ENCODE data around the gene TRIM7. TPM values are rescaled to one million over a fixed set of nuclear protein-coding genes. Genes with fewer than 3 reads are reported as not detected.
A peak's percentile ranks its signal among the peaks of the same experiment; 100 is the strongest.
"Not testable (repeated sequence)": the region's sequence is repeated elsewhere in the genome, so short reads cannot be mapped to it uniquely, and the experiment has no call there.

TRIM7 gene
- total RNA-seq, 2 donors from 2014 or later: 5.9 to 9.0 TPM

DNA sequence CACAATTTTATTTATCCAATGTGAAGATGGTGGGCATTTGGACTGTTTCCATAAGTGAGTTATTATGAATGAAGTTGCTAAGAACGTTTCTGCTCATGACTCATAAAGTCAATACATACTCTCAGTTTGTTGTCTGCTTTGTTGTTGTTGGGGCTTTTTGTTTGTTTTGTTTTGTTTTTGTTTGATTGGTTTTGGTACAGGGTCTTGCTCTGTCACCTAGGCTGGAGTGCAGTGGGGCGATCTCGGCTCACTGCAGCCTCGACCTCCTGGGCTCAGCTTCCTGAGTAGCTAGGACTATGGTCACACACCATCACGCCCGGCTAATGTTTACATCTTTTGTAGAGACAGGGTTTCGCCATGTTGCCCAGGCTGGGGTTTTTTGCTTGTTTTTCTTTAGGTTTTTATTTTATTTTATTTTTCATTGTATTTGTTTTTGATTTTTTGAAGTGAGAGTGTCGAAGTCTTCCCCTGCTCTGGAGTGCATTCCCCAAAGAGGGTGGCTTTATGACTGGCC, 18.0 kb downstream of the TRIM7 start:
- DNase-seq (no peak), ATAC-seq (no peak)
- intact Hi-C loops (cut with DNase I): loop anchor here in 1 of 2 donors (5.0 kb wide), 1 partner anchor 75 kb away; the partner anchor contains the start of gene TRIM52

DNA sequence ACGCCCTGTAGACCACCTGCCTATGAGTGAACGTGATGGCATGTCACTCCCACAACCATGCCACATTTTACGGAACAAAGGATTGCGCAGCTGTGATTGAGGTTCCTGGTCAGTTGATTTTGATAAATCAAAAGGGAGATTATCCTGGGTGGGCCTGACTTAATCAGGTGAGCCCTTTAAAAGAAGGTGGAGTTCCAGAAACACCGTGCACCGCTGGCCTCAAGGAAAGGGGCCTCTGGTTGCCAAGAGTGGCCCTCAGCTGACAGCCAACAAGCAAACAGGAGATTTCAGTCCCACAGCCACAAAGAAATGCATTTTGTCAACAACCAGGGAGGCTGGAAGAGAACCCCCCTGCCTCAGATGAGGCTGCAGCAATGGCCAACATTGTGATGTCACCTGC, 19.0 kb downstream of the TRIM7 start:
- intact Hi-C loops (cut with DNase I): loop anchor here in 1 of 2 donors (5.0 kb wide), 1 partner anchor 76 kb away; the partner anchor contains the start of gene TRIM52
- no peak for ATAC-seq
- DNase-seq: no peak

DNA sequence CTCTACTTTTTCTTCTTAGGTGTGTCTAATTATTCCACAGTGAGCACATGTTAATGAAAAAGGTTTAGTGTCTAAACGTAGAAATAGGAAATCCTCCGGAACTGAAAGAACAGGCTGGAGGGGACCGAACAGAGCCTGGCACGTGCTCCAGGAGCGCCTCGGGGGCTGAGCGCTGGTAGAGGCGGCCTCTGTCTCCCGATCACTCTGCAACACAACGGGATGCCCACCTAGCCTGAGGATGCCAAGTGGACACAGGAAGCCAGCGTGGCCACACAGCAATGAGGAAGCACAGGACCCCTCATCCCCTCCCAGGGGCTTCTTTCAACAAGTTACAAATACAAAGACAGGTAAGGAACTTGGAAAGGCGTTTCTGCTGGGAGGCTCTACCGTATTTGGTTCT, 19.4 kb downstream of the TRIM7 start:
- intact Hi-C loops (cut with DNase I): loop anchor here in 1 of 2 donors (5.0 kb wide), 1 partner anchor 77 kb away; the partner anchor contains the start of gene TRIM52
- ATAC-seq: no peak
- DNase-seq: no peak

DNA sequence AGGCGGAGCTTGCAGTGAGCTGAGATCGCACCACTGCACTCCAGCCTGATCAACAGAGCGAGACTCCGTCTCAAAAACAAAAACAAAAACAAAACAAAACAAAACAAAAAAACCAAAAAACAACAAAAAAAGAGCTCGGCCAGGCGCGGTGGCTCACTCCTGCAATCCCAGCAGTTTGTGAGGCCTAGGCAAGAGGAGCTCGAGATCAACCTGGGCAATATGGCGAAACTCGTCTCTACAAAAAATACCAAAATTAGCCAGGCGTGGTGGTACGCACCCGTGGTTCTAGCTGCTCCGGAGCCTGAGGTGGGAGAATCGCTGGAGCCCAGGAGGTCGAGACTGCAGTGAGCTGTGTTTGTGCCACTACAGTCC, 20.2 kb downstream of the TRIM7 start:
- ATAC-seq (no peak), DNase-seq (no peak)
- intact Hi-C loops (cut with DNase I): loop anchor here in 1 of 2 donors (5.0 kb wide), 1 partner anchor 77 kb away; the partner anchor contains the start of gene TRIM52

DNA sequence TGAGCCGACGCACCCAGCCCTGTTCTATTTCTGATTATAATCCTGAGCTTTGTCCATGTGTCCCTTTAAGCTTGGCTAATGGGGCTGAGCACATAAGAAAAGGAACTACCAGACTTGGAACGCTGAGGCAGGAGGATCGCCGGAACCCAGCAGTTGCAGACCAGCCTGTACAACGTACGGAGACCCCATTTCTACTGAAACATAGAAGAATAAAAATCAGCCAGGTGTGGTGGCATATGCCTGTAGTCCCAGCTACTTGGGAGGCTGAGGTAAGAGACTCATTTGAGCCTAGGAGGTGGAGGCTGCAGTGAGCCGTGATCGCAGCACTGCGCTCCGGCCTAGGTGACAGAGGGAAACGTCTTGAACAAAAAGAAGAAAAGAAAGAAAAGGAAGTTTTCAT, 22.3 kb downstream of the TRIM7 start:
- intact Hi-C loops (cut with DNase I): no loop called here
- DNase-seq: peak; percentile 9
- ATAC-seq: no peak

DNA sequence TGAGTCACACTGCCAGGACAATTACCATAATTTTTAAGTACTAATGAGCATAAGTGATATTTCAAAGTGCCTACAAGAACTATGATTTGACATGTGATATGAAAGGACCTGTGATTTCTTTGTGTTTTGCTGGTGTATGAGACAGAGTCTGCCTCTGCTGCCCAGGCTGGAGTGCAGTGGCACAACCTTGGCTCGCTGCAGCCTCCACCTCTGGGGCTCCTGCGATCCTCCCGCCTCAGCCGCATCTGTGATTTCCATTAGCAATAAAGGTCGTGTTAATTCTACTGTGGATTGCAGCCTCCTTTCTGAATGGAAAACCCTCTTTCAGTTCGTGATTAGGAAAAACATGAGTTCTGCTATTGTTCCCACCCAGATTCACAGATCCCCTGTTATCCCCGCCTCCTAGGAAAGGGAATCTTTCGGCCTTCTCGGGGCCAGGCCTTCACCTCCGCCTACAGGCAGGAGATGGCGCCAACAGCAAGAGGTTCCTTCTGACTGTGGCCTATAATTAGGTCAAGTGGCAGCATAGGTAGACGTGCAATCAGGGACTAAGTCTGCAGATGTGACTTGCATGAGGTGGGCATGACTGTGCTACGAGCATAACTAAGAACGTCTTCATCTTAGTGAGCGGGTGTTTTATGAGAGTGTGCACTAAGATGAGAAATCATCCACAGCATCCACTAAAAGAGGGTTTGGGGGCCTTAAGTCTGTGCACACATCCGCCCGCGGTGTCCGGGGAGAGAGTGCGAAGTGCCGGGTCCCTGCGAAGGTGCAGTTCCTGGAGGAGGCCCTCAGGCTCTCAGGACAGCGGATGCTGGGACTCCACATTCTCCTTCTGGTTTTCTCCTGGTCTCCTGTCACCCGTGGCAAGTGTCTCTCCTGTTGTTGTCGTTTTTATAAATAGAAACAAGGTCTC, 23.1 kb downstream of the TRIM7 start:
- intact Hi-C loops (cut with DNase I): no loop called here
- ATAC-seq (peak; percentile 79 to 80), DNase-seq (peak; percentile 74)

DNA sequence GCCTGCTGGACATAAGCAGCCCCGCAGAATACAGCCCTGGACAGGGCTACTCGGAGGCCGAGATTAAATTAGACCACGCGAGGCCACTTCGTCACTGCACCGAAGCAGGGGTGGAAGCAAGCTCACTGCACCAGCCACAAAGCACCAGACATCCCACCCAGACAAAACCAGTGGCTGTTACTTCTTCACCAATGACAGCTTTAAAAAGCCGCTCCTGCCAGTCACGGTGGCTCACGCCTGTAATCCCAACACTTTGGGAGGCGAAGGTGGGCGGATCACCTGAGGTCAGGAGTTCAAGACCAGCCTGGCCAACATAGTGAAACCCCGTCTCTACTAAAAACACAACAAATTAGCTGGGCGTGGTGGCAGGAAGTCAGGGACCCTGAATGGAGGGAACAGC, 27.4 kb downstream of the TRIM7 start:
- intact Hi-C loops (cut with DNase I); DNase-seq; ATAC-seq: not testable (repeated sequence)

DNA sequence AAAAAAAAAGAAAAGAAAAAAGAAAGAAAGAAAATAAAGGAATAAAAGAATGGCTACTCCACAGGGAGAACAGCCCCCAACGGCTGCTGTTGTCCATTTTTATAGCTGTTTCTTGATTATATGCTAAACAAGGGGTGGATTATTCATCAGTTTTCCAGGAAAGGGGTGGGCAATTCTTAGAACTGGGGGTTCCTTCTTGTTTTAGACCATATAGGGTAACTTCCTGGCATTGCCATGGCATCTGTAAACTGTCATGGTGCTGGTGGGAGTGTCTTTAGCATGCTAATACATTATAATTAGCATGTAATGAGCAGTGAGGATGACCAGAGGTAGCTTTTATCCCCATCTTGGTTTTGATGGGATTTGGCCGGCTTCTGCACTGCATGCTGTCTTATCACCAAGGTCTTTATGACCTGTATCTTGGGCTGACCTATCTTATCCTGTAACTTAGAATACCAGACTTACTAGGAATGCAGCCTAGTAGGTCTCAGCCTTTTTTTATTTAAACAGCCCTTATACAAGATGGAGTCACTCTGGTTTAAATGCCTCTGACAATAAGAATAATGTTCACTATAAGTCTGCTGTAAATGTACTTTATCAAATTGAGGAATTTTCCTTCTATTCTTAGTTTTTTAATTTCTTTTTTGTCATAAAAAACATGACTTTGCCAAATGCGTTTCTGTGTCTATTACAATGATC, 28.6 kb downstream of the TRIM7 start:
- no peak for DNase-seq
- ATAC-seq: no peak

DNA sequence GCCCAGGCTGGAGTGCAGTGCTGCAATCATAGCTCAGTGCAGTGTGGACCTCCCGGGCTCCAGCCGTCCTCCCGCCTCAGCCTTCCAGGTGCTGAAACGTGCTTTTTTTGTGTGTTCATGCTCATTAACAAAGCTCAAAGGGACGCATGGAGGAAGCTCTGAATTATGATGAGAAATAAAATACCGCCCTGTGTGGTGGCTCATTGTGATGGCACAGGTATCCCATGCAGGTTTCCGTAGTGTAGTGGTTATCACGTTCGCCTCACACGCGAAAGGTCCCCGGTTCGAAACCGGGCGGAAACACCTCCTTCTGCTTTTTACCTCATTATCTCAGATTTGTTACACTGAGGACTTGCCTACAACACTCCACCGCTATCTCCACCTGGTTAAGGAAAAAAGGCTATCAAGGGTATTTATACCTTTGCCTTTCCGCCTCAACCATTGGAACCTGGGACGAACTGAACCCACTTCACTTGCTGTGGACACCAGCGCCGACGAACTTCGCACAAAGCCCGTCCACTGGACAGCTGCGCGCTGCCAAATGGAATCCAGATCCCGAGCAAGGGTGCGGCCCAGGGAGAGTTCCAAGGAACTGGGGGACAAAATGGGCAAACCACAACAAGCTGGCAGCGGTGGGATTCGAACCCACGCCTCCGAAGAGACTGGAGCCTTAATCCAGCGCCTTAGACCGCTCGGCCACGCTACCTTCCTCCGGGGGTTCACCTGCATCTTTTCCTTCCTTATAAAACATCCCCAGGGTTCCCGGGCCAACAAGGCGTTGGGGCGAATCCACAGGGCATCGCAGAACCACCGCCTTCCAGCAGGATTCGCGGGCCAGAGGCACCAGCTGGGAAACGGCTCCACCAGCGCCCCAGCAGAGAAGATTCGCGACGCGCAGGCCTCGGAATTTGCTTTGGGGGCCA, 31.3 kb downstream of the TRIM7 start:
- no peak for DNase-seq
- intact Hi-C loops (cut with DNase I): no loop called here
- peak in 1 of 2 donors; percentile 69 for ATAC-seq

More for the DNA sequence above, 28.6 kb downstream of the TRIM7 start:
- intact Hi-C loops (cut with DNase I): no loop called here

DNA sequence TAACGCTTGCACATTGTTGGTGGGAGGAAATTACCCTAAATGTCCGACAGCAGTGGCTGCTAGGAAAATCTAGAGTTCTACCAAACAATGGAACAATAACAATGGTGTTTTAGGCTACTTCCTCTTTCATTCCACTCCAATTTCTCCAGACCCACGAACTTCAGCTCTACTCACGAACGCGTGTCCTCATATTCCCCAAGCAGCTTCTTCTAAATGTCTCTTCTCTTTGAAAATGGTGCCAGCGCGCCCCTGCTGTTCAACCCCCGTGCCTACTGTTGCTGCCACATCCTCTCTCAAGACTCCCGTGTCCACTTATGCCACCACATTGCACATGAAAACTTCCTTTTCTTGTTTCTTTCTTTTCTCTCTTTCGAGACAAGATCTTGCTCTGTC, 32.0 kb downstream of the TRIM7 start:
- intact Hi-C loops (cut with DNase I): no loop called here
- ATAC-seq (peak; percentile 12 to 19), DNase-seq (no peak)

DNA sequence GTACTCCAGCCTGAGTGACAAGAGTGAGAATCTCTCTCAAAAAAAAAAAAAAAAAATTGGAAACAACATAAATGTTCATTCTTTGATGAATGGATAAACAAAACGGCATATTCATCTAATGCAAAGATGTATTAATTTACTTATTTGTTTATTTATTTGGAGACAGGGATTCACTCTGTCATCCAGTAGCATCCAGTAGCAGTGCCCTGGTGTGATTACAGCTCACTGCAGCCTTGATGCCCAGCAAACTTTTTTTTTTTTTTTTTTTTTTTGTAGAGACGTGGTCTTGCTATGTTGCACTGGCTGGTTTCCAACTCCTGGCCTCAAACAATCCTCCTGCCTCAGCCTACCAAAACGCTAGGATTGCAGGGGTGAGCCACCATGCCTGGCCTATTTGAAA, 33.2 kb downstream of the TRIM7 start:
- intact Hi-C loops (cut with DNase I): no loop called here
- ATAC-seq: no peak
- no peak for DNase-seq

DNA sequence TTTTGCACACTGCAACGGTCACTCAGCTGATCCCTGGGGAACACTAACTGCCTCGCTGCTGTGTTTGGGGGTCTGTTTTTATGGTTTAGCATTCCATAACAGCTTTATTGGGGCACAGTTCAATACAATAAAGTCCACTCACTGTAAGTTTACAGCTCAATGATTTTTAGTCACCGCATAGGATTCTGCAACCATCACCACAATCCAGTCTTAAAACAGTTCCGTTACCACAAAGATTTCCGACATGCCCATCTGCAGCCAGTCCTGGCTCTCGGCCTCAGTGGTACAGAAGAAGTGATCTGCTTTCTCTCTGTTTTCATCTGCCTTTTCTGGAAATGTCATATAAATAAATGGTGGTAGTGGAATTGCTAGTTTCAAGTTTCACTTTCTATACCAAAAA, 34.0 kb downstream of the TRIM7 start:
- ATAC-seq: no peak
- DNase-seq: no peak
- intact Hi-C loops (cut with DNase I): no loop called here

DNA sequence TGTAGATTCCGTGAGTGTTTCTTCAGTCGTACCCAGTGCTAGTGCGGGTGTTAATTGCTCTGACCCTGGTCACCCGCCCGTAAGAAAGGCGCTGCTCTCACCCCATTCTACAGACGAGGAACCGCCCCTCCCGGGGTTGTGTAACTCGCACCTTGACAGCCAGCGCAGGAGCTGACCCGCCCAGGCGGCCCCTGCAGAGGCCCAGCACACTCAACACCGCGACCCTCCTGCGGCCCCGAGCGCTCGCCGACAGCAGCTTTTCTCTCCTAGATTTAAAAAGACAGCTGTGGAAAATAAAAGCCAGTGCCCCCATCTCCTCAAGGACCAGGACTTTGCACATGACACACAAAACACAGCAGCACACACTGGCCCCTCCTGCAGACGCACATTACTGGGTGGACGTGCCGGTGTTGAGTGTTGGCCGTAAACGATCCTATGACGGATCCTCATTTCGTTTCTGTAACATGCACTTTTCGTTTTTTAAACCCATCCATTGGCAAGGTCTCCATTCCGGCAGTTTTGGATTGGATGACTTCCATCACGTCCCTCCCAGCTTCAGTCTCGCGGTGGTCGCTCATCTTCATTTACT, 34.7 kb downstream of the TRIM7 start:
- intact Hi-C loops (cut with DNase I): no loop called here
- ATAC-seq (peak in 1 of 2 donors; percentile 24), DNase-seq (no peak)

DNA sequence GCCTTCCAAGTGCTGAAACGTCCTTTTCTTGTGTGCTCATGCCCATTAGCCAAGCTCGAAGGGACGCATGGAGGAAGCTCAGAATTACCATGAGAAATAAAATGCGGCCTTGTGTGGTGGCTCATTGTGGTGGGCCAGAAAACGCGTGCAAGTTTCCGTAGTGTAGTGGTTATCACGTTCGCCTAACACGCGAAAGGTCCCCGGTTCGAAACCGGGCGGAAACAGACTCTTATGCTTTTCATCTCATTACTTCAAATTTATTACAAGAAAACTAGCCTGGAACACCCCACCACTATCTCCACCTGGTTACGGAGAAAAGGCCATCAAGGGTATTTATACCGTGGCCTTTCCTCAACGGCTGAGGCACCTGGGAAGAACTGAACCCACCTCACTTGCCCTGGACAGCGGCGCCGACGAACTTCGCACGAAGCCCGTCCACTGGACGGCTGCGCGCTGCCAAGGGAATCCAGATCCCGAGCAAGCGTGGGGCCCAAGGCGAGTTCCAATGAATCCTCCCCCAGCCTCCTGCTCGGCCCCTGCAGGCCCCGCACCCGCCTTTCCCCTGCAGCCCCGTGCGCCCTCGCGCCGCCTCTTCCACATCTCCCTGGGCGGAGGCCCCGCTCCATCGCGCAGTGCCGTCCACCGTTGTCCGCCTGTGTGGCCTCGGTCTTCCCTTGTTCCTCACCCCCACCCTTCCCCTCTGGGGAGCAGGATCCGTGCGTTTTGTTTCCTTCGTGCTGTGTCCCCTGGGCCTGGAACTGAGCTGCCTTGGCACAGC, 35.3 kb downstream of the TRIM7 start:
- ATAC-seq: peak in 1 of 2 donors; percentile 50
- DNase-seq; intact Hi-C loops (cut with DNase I): not testable (repeated sequence)

DNA sequence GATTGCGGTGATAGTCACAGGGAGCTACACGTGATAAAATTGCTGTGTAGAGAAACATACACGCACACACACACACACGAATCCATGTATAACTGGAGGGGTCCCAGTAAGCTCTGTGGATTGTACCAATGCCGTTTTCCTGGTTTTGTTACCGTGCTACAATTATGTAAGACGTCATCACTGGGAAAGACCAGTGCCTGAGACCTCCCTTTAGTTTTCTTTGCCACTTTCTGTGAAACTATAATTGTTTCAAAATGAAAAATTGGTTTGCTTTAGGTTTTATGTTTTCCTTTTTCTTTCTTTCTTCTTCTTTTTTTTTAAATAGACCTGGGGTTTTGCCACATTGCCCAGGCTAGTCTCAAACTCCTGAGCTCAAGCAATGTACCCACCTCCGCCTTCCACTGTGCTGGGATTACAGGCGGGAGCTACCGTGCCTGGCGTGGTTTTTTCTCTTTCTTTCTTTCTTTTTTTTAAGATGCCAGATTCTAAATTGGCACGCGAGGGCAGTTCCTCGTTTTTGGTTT, 36.3 kb downstream of the TRIM7 start:
- DNase-seq (no peak), ATAC-seq (no peak)
- intact Hi-C loops (cut with DNase I): no loop called here

DNA sequence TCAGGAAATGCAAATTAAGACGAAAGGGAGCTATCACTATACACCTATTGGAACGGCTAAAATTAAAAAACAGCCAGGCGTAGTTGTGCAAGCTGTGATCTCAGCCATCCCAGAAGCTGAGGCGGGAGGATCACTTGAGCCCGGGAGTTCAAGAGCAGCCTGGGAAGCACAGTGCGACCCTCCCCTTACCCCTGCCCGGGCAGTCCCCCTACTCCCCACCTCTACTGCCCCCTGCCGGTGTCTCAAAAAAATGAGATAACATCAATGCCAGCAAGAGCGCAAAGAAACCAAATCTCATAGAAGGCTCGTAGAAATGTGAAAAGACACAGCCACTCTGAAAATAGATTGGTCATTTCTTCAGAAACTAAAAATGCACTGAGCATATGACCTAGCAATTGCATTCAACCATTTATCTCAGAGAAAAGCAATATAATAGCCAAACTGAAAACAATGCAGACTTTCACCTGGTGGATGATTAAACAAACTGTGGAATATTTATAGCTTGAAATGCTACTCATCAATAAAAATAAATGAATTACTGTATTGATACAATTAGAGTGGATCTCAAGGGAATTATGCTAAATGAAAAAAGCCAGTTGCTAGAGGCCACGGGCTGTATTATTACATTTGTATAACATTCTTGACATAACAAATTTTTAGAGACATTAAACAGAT, 37.0 kb downstream of the TRIM7 start:
- intact Hi-C loops (cut with DNase I): no loop called here
- ATAC-seq (no peak), DNase-seq (no peak)

Measured in left cardiac atrium (tissue), 4 donors.